ENCODE results near the gene EFTUD2. TPM values are rescaled to one million over a fixed set of nuclear protein-coding genes. Genes with fewer than 3 reads are reported as not detected.

Gene EFTUD2
- total and polyA plus RNA-seq, 2 of the 4 experiments (the other 2 are of a cell fraction): 72.5 to 126 TPM

GRCh38 chr17:44877121-44877520 is 22.1 kb downstream of the EFTUD2 start:
- Histone ChIP-seq H3K4me2 (ENCODE audit: low read depth, low read length) (no peak overlapping the region), H3K4me3 (ENCODE audit: insufficient read depth, low read depth, low read length) (no peak overlapping the region), H3K14ac (replicated peaks; ENCODE audit: low read depth, low read length) (no peak overlapping the region), H3K27me3 (ENCODE audit: control insufficient read depth, insufficient read depth, low read length) (no peaks in the 10 kb centered on the region), H4K5ac (ENCODE audit: low read depth, low read length) (no peak overlapping the region), H3K79me1 (ENCODE audit: low read depth in 1 of 2, low read length in 2 of 2) (peaks cover 0 to 21% of the 10 kb centered on the region in 2 experiments; a peak in 2 of 4 replicates), H2BK120ac (ENCODE audit: low read depth, low read length) (no peak overlapping the region), H4K91ac (ENCODE audit: insufficient read depth, low read depth, low read length) (no peak overlapping the region), H2BK20ac (ENCODE audit: low read depth, low read length) (no peak overlapping the region), H3K9me1 (ENCODE audit: insufficient read depth, low read length) (no peaks in the 10 kb centered on the region), H3K23ac (ENCODE audit: low read depth, low read length) (no peak overlapping the region), H3K27ac (ENCODE audit: insufficient read depth, low read length) (no peak overlapping the region), H4K8ac (ENCODE audit: low read depth in 2 of 2, low read length in 2 of 2) (no peak overlapping the region), H3K9ac (ENCODE audit: low read depth, low read length) (no peak overlapping the region), H2AK9ac (replicated peaks; ENCODE audit: low read depth, low read length, poor library complexity) (no peak overlapping the region), H2AK5ac (ENCODE audit: low read depth, low read length) (no peak overlapping the region), H3K36me3 (ENCODE audit: control insufficient read depth, insufficient read depth, low read length) (peaks cover 53% of the 10 kb centered on the region), H3K9me3 (ENCODE audit: control insufficient read depth, insufficient read depth, low read length) (no peaks in the 10 kb centered on the region), H3K56ac (ENCODE audit: extremely low read depth, insufficient read depth, low read length) (no peak overlapping the region), H2BK5ac (ENCODE audit: low read depth, low read length, poor library complexity, severe bottlenecking) (no peak overlapping the region), H4K20me1 (ENCODE audit: insufficient read depth, low read length) (no peaks in the 10 kb centered on the region), H2AFZ (replicated peaks; ENCODE audit: low read length, poor library complexity) (no peak overlapping the region), H3K4me1 (ENCODE audit: control insufficient read depth, insufficient read depth, low read length) (no peaks in the 10 kb centered on the region), H2BK15ac (ENCODE audit: low read depth, low read length) (no peak overlapping the region), H3K4ac (ENCODE audit: low read depth, low read length) (no peak overlapping the region), H3K18ac (ENCODE audit: low read depth, low read length) (no peak overlapping the region)
- no peak for DNase-seq
- no CpG with 5 or more reads among the region's 5 CpGs for WGBS, 2 experiments (ENCODE audit: extremely low coverage in 2 of 2, insufficient read length in 1 of 2)
- TF ChIP-seq POLR2A (IDR thresholded peaks at IDR 0.05; ENCODE audit: low read depth, low read length) (no peak), MXI1 (IDR thresholded peaks at IDR 0.05; ENCODE audit: borderline replicate concordance, low read depth, low read length) (no peak), MAFK (IDR thresholded peaks at IDR 0.05; ENCODE audit: low read depth, low read length) (0 out of 2 replicates have a peak, but pooled peaks have one; percentile 13)
- no TSS peak for BruUV-seq (replicated peaks)
- ChIA-PET POLR2A (ENCODE audit: unreplicated experiment) (no interaction called here), CTCF (interaction anchor here (0.9 to 2.7 kb wide), 4 partner anchors 8 to 143 kb away, joined by 3 to 18 read pairs (median 4); no protein-coding TSS in a partner anchor)
- in situ Hi-C loops (cut with MboI; ENCODE audit: low sequenced_read_pairs): no loop called here
- no peak for ATAC-seq (ENCODE audit: low read depth)
- intact Hi-C loops (cut with micrococcal nuclease): no loop called here
- dilution Hi-C loops (cut with HindIII; ENCODE audit: low sequenced_read_pairs, unreplicated experiment): no loop called here

Data from IMR-90 (cell line).